ES-I3 (cell line): ENCODE measurements around the gene MXI1.
"Not testable (repeated sequence)": the region's sequence is repeated elsewhere in the genome, so short reads cannot be mapped to it uniquely, and the experiment has no call there.

ENCODE experiments used
- H3K36me3 ChIP-seq: 2 replicates; pipeline ENCODE4 v1.6.1; 2013; ENCODE audit warnings: mild to moderate bottlenecking, low read length, control low read depth, moderate library complexity; ENCODE audit not compliant: insufficient read depth
- H3K4me1 ChIP-seq: 2 replicates; pipeline ENCODE4 v1.6.1; 2013; ENCODE audit warnings: mild to moderate bottlenecking, control low read depth, low read length; ENCODE audit not compliant: insufficient read depth
- H3K9ac ChIP-seq: 2 replicates; pipeline ENCODE4 v1.6.1; 2013; ENCODE audit warnings: low read depth, mild to moderate bottlenecking, low read length, moderate library complexity
- H3K9me3 ChIP-seq: 2 replicates; pipeline ENCODE4 v1.6.1; 2013; ENCODE audit warnings: mild to moderate bottlenecking, low read length, moderate library complexity; ENCODE audit not compliant: control insufficient read depth, insufficient read depth

Gene MXI1

GRCh38 chr10:110226543-110226925, 19.1 kb downstream of the MXI1 start:
- Histone ChIP-seq H3K9ac (peak overlapping the region; percentile 77; the same call in 1 of the 2 replicates), H3K4me1 (peaks cover 13% of the 10 kb centered on the region), H3K9me3 (no peaks in the 10 kb centered on the region), H3K36me3 (no peaks in the 10 kb centered on the region)

GRCh38 chr10:110226926-110227641, 19.7 kb downstream of the MXI1 start:
- no peaks in the 10 kb centered on the region for H3K9me3 ChIP-seq
- H3K36me3 ChIP-seq, result no peaks in the 10 kb centered on the region
- H3K9ac ChIP-seq, result peak overlapping the region; percentile 65

GRCh38 chr10:110228066-110228465, 20.7 kb downstream of the MXI1 start:
- no peaks in the 10 kb centered on the region for H3K9me3 ChIP-seq
- H3K36me3 ChIP-seq, result no peaks in the 10 kb centered on the region
- H3K4me1 ChIP-seq, result no peaks in the 10 kb centered on the region
- H3K9ac ChIP-seq, result no peak overlapping the region; the same call in 1 of the 2 replicates

More at GRCh38 chr10:110226926-110227641, 19.7 kb downstream of the MXI1 start:
- H3K4me1 ChIP-seq, result peaks cover 9% of the 10 kb centered on the region

- Histone ChIP-seq H3K36me3 (no peaks in the 10 kb centered on the region), H3K9ac (no peak overlapping the region), H3K4me1 (no peaks in the 10 kb centered on the region), H3K9me3 (no peaks in the 10 kb centered on the region)
Measured at GRCh38 chr10:110229155-110229554, 21.8 kb downstream of the MXI1 start.

GRCh38 chr10:110233846-110234245, 26.4 kb downstream of the MXI1 start:
- Histone ChIP-seq H3K9ac (no peak overlapping the region), H3K4me1 (no peaks in the 10 kb centered on the region), H3K9me3 (no peaks in the 10 kb centered on the region), H3K36me3 (no peaks in the 10 kb centered on the region)

GRCh38 chr10:110237894-110238480, 30.6 kb downstream of the MXI1 start:
- H3K36me3 ChIP-seq, result no peaks in the 10 kb centered on the region
- H3K4me1 ChIP-seq, result no peaks in the 10 kb centered on the region; the same call in 1 of the 2 replicates
- H3K9me3 ChIP-seq, result no peaks in the 10 kb centered on the region
- H3K9ac ChIP-seq, result no peak overlapping the region

GRCh38 chr10:110239892-110240291, 32.5 kb downstream of the MXI1 start:
- no peaks in the 10 kb centered on the region for H3K9me3 ChIP-seq
- no peaks in the 10 kb centered on the region for H3K36me3 ChIP-seq

GRCh38 chr10:110241407-110241806, 34.0 kb downstream of the MXI1 start:
- H3K9ac ChIP-seq, result no peak overlapping the region

More at GRCh38 chr10:110239892-110240291, 32.5 kb downstream of the MXI1 start:
- peaks cover 8% of the 10 kb centered on the region; the same call in 1 of the 2 replicates for H3K4me1 ChIP-seq
- no peak overlapping the region for H3K9ac ChIP-seq

GRCh38 chr10:110241841-110242240, 34.4 kb downstream of the MXI1 start:
- Histone ChIP-seq H3K4me1 (peaks cover 15% of the 10 kb centered on the region; the same call in 1 of the 2 replicates), H3K36me3 (no peaks in the 10 kb centered on the region), H3K9me3 (no peaks in the 10 kb centered on the region), H3K9ac (no peak overlapping the region)

More at GRCh38 chr10:110241407-110241806, 34.0 kb downstream of the MXI1 start:
- no peaks in the 10 kb centered on the region for H3K9me3 ChIP-seq
- H3K36me3 ChIP-seq, result no peaks in the 10 kb centered on the region
- peaks cover 15% of the 10 kb centered on the region; the same call in 1 of the 2 replicates for H3K4me1 ChIP-seq

GRCh38 chr10:110242511-110242910, 35.1 kb downstream of the MXI1 start:
- Histone ChIP-seq H3K36me3 (no peaks in the 10 kb centered on the region), H3K9ac (no peak overlapping the region), H3K9me3 (no peaks in the 10 kb centered on the region), H3K4me1 (peaks cover 15% of the 10 kb centered on the region; the same call in 1 of the 2 replicates)

- Histone ChIP-seq H3K36me3 (no peaks in the 10 kb centered on the region), H3K9ac (no peak overlapping the region), H3K9me3 (no peaks in the 10 kb centered on the region), H3K4me1 (peaks cover 15% of the 10 kb centered on the region; the same call in 1 of the 2 replicates)
Measured at GRCh38 chr10:110244550-110244949, 37.1 kb downstream of the MXI1 start.

GRCh38 chr10:110247833-110248232, 40.4 kb downstream of the MXI1 start:
- not testable (repeated sequence) for H3K36me3 ChIP-seq, H3K9me3 ChIP-seq, H3K9ac ChIP-seq
- H3K4me1 ChIP-seq, result peaks cover 15% of the 10 kb centered on the region; the same call in 1 of the 2 replicates

- not testable (repeated sequence) for H3K9me3 ChIP-seq, H3K9ac ChIP-seq, H3K4me1 ChIP-seq, H3K36me3 ChIP-seq
Measured at GRCh38 chr10:110249489-110249888, 42.1 kb downstream of the MXI1 start.

- not testable (repeated sequence) for H3K9ac ChIP-seq, H3K4me1 ChIP-seq, H3K9me3 ChIP-seq, H3K36me3 ChIP-seq
Measured at GRCh38 chr10:110251392-110251791, 44.0 kb downstream of the MXI1 start.

GRCh38 chr10:110252151-110252550, 44.7 kb downstream of the MXI1 start:
- Histone ChIP-seq H3K9me3 (no peaks in the 10 kb centered on the region), H3K36me3 (no peaks in the 10 kb centered on the region), H3K9ac (no peak overlapping the region), H3K4me1 (no peaks in the 10 kb centered on the region)
